Measurements from ENCODE around the gene ZNF496.
"Not testable (repeated sequence)": the region's sequence is repeated elsewhere in the genome, so short reads cannot be mapped to it uniquely, and the experiment has no call there.

Gene ZNF496

GRCh38 chr1:247366926-247367645 lies 35.4 kb upstream of the ZNF496 start:
- no peak overlapping the region for H3K9ac ChIP-seq (ENCODE audit: low read length)
- no peaks in the 10 kb centered on the region for H3K36me3 ChIP-seq (ENCODE audit: control insufficient read depth, insufficient read depth, low read length)
- H3K27me3 ChIP-seq (ENCODE audit: control insufficient read depth, insufficient read depth, low read length), result no peaks in the 10 kb centered on the region
- no peak overlapping the region for H3K27ac ChIP-seq (ENCODE audit: low read depth, low read length)
- H3K4me3 ChIP-seq (ENCODE audit: low read length), result no peak overlapping the region
- no peaks in the 10 kb centered on the region for H3K4me1 ChIP-seq (ENCODE audit: control insufficient read depth, insufficient read depth, low read length)

- not testable (repeated sequence) for H3K27ac ChIP-seq (ENCODE audit: low read depth, low read length); H3K27me3 ChIP-seq (ENCODE audit: control insufficient read depth, insufficient read depth, low read length); H3K9ac ChIP-seq (ENCODE audit: low read length); H3K4me3 ChIP-seq (ENCODE audit: low read length); H3K36me3 ChIP-seq (ENCODE audit: control insufficient read depth, insufficient read depth, low read length); H3K4me1 ChIP-seq (ENCODE audit: control insufficient read depth, insufficient read depth, low read length)
These were observed 34.7 kb upstream of the ZNF496 start for GRCh38 chr1:247366345-247366744.

- Histone ChIP-seq H3K27ac (ENCODE audit: low read depth, low read length) (no peak overlapping the region), H3K4me1 (ENCODE audit: control insufficient read depth, insufficient read depth, low read length) (no peaks in the 10 kb centered on the region), H3K36me3 (ENCODE audit: control insufficient read depth, insufficient read depth, low read length) (no peaks in the 10 kb centered on the region), H3K9ac (ENCODE audit: low read length) (no peak overlapping the region), H3K27me3 (ENCODE audit: control insufficient read depth, insufficient read depth, low read length) (no peaks in the 10 kb centered on the region), H3K4me3 (ENCODE audit: low read length) (no peak overlapping the region)
These were observed 33.4 kb upstream of the ZNF496 start for GRCh38 chr1:247365023-247365422.

- not testable (repeated sequence) for H3K4me3 ChIP-seq (ENCODE audit: low read length); H3K27me3 ChIP-seq (ENCODE audit: control insufficient read depth, insufficient read depth, low read length); H3K36me3 ChIP-seq (ENCODE audit: control insufficient read depth, insufficient read depth, low read length); H3K9ac ChIP-seq (ENCODE audit: low read length); H3K27ac ChIP-seq (ENCODE audit: low read depth, low read length); H3K4me1 ChIP-seq (ENCODE audit: control insufficient read depth, insufficient read depth, low read length)
These were observed 31.3 kb upstream of the ZNF496 start for GRCh38 chr1:247363000-247363399.

GRCh38 chr1:247362153-247362552 lies 30.5 kb upstream of the ZNF496 start:
- H3K27ac ChIP-seq (ENCODE audit: low read depth, low read length), result no peak overlapping the region

GRCh38 chr1:247360991-247361731 lies 29.5 kb upstream of the ZNF496 start:
- Histone ChIP-seq H3K4me3 (ENCODE audit: low read length) (no peak overlapping the region), H3K4me1 (ENCODE audit: control insufficient read depth, insufficient read depth, low read length) (no peaks in the 10 kb centered on the region), H3K27me3 (ENCODE audit: control insufficient read depth, insufficient read depth, low read length) (no peaks in the 10 kb centered on the region), H3K36me3 (ENCODE audit: control insufficient read depth, insufficient read depth, low read length) (no peaks in the 10 kb centered on the region), H3K9ac (ENCODE audit: low read length) (no peak overlapping the region), H3K27ac (ENCODE audit: low read depth, low read length) (no peak overlapping the region)

More at GRCh38 chr1:247362153-247362552, 30.5 kb upstream of the ZNF496 start:
- Histone ChIP-seq H3K4me3 (ENCODE audit: low read length) (no peak overlapping the region), H3K4me1 (ENCODE audit: control insufficient read depth, insufficient read depth, low read length) (no peaks in the 10 kb centered on the region), H3K36me3 (ENCODE audit: control insufficient read depth, insufficient read depth, low read length) (no peaks in the 10 kb centered on the region), H3K27me3 (ENCODE audit: control insufficient read depth, insufficient read depth, low read length) (no peaks in the 10 kb centered on the region), H3K9ac (ENCODE audit: low read length) (no peak overlapping the region)

GRCh38 chr1:247360116-247360898 lies 28.6 kb upstream of the ZNF496 start:
- Histone ChIP-seq H3K27ac (ENCODE audit: low read depth, low read length) (no peak overlapping the region), H3K9ac (ENCODE audit: low read length) (no peak overlapping the region), H3K4me1 (ENCODE audit: control insufficient read depth, insufficient read depth, low read length) (no peaks in the 10 kb centered on the region), H3K36me3 (ENCODE audit: control insufficient read depth, insufficient read depth, low read length) (no peaks in the 10 kb centered on the region), H3K27me3 (ENCODE audit: control insufficient read depth, insufficient read depth, low read length) (no peaks in the 10 kb centered on the region), H3K4me3 (ENCODE audit: low read length) (no peak overlapping the region)

- no peak overlapping the region for H3K9ac ChIP-seq (ENCODE audit: low read length)
- H3K4me1 ChIP-seq (ENCODE audit: control insufficient read depth, insufficient read depth, low read length), result no peaks in the 10 kb centered on the region
- H3K27ac ChIP-seq (ENCODE audit: low read depth, low read length), result no peak overlapping the region
- H3K4me3 ChIP-seq (ENCODE audit: low read length), result no peak overlapping the region
- H3K27me3 ChIP-seq (ENCODE audit: control insufficient read depth, insufficient read depth, low read length), result no peaks in the 10 kb centered on the region
- no peaks in the 10 kb centered on the region for H3K36me3 ChIP-seq (ENCODE audit: control insufficient read depth, insufficient read depth, low read length)
These were observed 27.9 kb upstream of the ZNF496 start for GRCh38 chr1:247359559-247359958.

- no peak overlapping the region for H3K9ac ChIP-seq (ENCODE audit: low read length)
- H3K27ac ChIP-seq (ENCODE audit: low read depth, low read length), result no peak overlapping the region
- no peaks in the 10 kb centered on the region for H3K4me1 ChIP-seq (ENCODE audit: control insufficient read depth, insufficient read depth, low read length)
- no peaks in the 10 kb centered on the region for H3K27me3 ChIP-seq (ENCODE audit: control insufficient read depth, insufficient read depth, low read length)
- no peaks in the 10 kb centered on the region for H3K36me3 ChIP-seq (ENCODE audit: control insufficient read depth, insufficient read depth, low read length)
- H3K4me3 ChIP-seq (ENCODE audit: low read length), result no peak overlapping the region
These were observed 27.3 kb upstream of the ZNF496 start for GRCh38 chr1:247358920-247359319.

- Histone ChIP-seq H3K36me3 (ENCODE audit: control insufficient read depth, insufficient read depth, low read length) (no peaks in the 10 kb centered on the region), H3K27me3 (ENCODE audit: control insufficient read depth, insufficient read depth, low read length) (no peaks in the 10 kb centered on the region), H3K4me1 (ENCODE audit: control insufficient read depth, insufficient read depth, low read length) (no peaks in the 10 kb centered on the region), H3K9ac (ENCODE audit: low read length) (no peak overlapping the region), H3K4me3 (ENCODE audit: low read length) (no peak overlapping the region), H3K27ac (ENCODE audit: low read depth, low read length) (no peak overlapping the region)
These were observed 26.1 kb upstream of the ZNF496 start for GRCh38 chr1:247357781-247358211.

GRCh38 chr1:247357052-247357780 lies 25.5 kb upstream of the ZNF496 start:
- no peaks in the 10 kb centered on the region for H3K36me3 ChIP-seq (ENCODE audit: control insufficient read depth, insufficient read depth, low read length)
- no peak overlapping the region for H3K27ac ChIP-seq (ENCODE audit: low read depth, low read length)
- H3K4me1 ChIP-seq (ENCODE audit: control insufficient read depth, insufficient read depth, low read length), result no peaks in the 10 kb centered on the region
- no peaks in the 10 kb centered on the region for H3K27me3 ChIP-seq (ENCODE audit: control insufficient read depth, insufficient read depth, low read length)
- no peak overlapping the region for H3K4me3 ChIP-seq (ENCODE audit: low read length)
- no peak overlapping the region for H3K9ac ChIP-seq (ENCODE audit: low read length)

GRCh38 chr1:247355160-247355559 lies 23.5 kb upstream of the ZNF496 start:
- not testable (repeated sequence) for H3K27ac ChIP-seq (ENCODE audit: low read depth, low read length); H3K36me3 ChIP-seq (ENCODE audit: control insufficient read depth, insufficient read depth, low read length); H3K9ac ChIP-seq (ENCODE audit: low read length); H3K27me3 ChIP-seq (ENCODE audit: control insufficient read depth, insufficient read depth, low read length); H3K4me3 ChIP-seq (ENCODE audit: low read length); H3K4me1 ChIP-seq (ENCODE audit: control insufficient read depth, insufficient read depth, low read length)

All from rectal smooth muscle tissue (tissue), 1 donor.